ENCODE measurements around the gene FAM221A.
"Not testable (repeated sequence)": the region's sequence is repeated elsewhere in the genome, so short reads cannot be mapped to it uniquely, and the experiment has no call there.

FAM221A gene

DNA sequence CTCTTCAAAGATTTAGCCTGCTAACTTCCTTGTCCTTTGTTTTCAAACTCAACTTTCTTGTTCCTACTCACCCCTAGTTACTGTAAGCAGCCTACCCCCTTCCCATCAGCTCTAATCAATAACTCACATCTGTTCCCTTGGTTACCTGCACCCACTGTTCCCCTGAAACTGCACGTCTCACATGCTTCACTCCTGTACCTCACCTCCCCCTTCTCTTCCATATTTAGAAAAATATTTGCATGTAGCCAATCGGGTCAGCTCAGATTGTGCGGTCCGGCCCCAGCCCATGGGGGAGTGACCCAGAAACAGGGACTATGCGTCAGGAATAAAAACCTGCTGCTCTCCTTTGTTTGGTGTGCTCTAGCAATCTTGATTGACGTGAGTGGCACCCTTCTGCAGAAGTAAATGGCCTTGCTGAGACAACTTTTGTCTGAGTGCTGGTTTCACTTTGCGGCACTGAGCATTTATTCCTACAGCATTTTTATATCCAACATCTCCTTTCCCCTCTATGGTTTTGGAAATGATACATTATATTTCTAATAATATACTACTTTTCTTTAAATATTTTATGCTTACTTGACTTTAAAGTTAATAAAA lies 21.1 kb upstream of the FAM221A start:
- POLR2A ChIA-PET = no interaction called here
- CTCF ChIA-PET = no interaction called here
- no peak for TF ChIP-seq CTBP1 (IDR thresholded peaks at IDR 0.05; ENCODE audit: borderline replicate concordance)
- TF ChIP-seq SP1 (IDR thresholded peaks at IDR 0.05) = no peak
- no peak for TF ChIP-seq FOXM1 (IDR thresholded peaks at IDR 0.05; ENCODE audit: borderline replicate concordance)
- no peak for DNase-seq (ENCODE audit: extremely low spot score)

- CTCF ChIA-PET = interaction anchor here (0.5 kb wide), 1 partner anchor 29 kb away, joined by 3 read pairs; no protein-coding TSS in a partner anchor
- no peak for DNase-seq (ENCODE audit: extremely low spot score)
- POLR2A ChIA-PET = no interaction called here
- TF ChIP-seq L3MBTL2 (conservative IDR thresholded peaks at IDR 0.05) (no peak), BHLHE40 (IDR thresholded peaks at IDR 0.05; ENCODE audit: borderline replicate concordance) (no peak), NFRKB (IDR thresholded peaks at IDR 0.05) (no peak), LEF1 (IDR thresholded peaks at IDR 0.05; ENCODE audit: borderline replicate concordance) (no peak), HDGF (IDR thresholded peaks at IDR 0.05; ENCODE audit: borderline replicate concordance) (no peak), FOXM1 (IDR thresholded peaks at IDR 0.05; ENCODE audit: borderline replicate concordance) (no peak), SUZ12 (IDR thresholded peaks at IDR 0.05) (no peak), SP1 (IDR thresholded peaks at IDR 0.05) (no peak), FOXA1 (IDR thresholded peaks at IDR 0.05) (no peak), TARDBP (IDR thresholded peaks at IDR 0.05) (no peak)
- TF ChIP-seq, protein P1, sequence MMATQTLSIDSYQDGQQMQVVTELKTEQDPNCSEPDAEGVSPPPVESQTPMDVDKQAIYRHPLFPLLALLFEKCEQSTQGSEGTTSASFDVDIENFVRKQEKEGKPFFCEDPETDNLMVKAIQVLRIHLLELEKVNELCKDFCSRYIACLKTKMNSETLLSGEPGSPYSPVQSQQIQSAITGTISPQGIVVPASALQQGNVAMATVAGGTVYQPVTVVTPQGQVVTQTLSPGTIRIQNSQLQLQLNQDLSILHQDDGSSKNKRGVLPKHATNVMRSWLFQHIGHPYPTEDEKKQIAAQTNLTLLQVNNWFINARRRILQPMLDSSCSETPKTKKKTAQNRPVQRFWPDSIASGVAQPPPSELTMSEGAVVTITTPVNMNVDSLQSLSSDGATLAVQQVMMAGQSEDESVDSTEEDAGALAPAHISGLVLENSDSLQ (IDR thresholded peaks at IDR 0.05) = no peak
Measured at GRCh38 chr7:23661385-23661784, 18.6 kb upstream of the FAM221A start.

DNA sequence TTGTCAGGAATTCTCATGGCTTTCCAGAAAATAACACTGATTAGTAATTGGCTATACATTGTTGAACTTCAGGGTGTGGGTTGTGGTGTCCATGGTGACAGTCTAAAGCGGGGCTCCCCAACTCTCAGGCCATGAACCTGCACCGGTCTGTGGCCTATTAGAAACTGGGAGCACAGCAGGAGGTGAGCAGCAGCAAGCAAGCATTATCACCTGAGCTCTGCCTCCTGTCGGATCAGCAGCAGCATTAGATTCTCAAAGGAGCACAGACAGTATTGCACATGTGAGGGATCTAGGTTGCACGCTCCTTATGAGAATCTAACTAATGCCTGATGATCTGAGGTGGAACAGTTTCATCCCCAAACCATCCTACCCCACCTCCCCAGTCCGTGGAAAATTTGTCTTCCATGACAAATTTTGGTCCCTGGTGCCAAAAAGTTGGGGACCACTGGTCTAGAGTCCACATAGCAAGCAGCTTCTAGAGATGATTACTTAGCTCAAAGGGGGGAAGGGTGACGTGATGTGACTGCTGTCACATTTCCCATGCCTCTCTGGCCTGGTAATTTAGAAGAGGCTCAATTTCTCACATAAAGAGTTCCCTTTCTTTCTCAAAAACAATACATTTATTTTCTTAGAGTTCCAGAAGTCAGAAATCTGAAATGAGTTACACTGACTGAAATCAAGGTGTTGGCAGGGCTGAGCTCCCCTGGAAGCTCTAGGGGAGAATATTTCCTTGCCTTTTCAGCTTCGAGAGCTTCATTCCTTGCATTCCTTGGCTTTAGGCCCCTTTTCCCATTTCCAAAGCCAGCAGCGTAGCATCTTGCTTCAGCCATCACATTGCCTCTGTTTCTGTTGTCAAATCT lies 17.6 kb upstream of the FAM221A start:
- POLR2A ChIA-PET = no interaction called here
- CTCF ChIA-PET = no interaction called here
- no peak for DNase-seq (ENCODE audit: extremely low spot score)
- no peak for TF ChIP-seq ZNF384 (IDR thresholded peaks at IDR 0.05)

- TF ChIP-seq BHLHE40 (IDR thresholded peaks at IDR 0.05; ENCODE audit: borderline replicate concordance) (no peak), LEF1 (IDR thresholded peaks at IDR 0.05; ENCODE audit: borderline replicate concordance) (no peak), CTBP1 (IDR thresholded peaks at IDR 0.05; ENCODE audit: borderline replicate concordance) (no peak), FOXM1 (IDR thresholded peaks at IDR 0.05; ENCODE audit: borderline replicate concordance) (no peak)
- no peak for DNase-seq (ENCODE audit: extremely low spot score)
- CTCF ChIA-PET = no interaction called here
- POLR2A ChIA-PET = no interaction called here
Measured at GRCh38 chr7:23662984-23663313, 17.1 kb upstream of the FAM221A start.

- ChIA-PET CTCF (no interaction called here), POLR2A (no interaction called here)
- no peak for DNase-seq (ENCODE audit: extremely low spot score)
- TF ChIP-seq BHLHE40 (IDR thresholded peaks at IDR 0.05; ENCODE audit: borderline replicate concordance) = no peak
- no peak for TF ChIP-seq ZNF384 (IDR thresholded peaks at IDR 0.05)
- TF ChIP-seq TARDBP (IDR thresholded peaks at IDR 0.05) = no peak
- no peak for TF ChIP-seq FOXK2 (IDR thresholded peaks at IDR 0.05)
Measured at GRCh38 chr7:23664122-23664521, 15.9 kb upstream of the FAM221A start.

GRCh38 chr7:23672033-23672432 lies 8.0 kb upstream of the FAM221A start:
- no peak for TF ChIP-seq FOXA1 (IDR thresholded peaks at IDR 0.05)
- TF ChIP-seq TARDBP (IDR thresholded peaks at IDR 0.05) = no peak
- TF ChIP-seq BHLHE40 (IDR thresholded peaks at IDR 0.05; ENCODE audit: borderline replicate concordance) = no peak
- no peak for TF ChIP-seq SP1 (IDR thresholded peaks at IDR 0.05)
- no peak for TF ChIP-seq ELF4 (IDR thresholded peaks at IDR 0.05)
- no peak for TF ChIP-seq ZNF384 (IDR thresholded peaks at IDR 0.05)
- TF ChIP-seq CTBP1 (IDR thresholded peaks at IDR 0.05; ENCODE audit: borderline replicate concordance) = no peak
- no peak for TF ChIP-seq L3MBTL2 (conservative IDR thresholded peaks at IDR 0.05)
- no peak for TF ChIP-seq LEF1 (IDR thresholded peaks at IDR 0.05; ENCODE audit: borderline replicate concordance)
- no peak for TF ChIP-seq SUZ12 (IDR thresholded peaks at IDR 0.05)
- TF ChIP-seq FOXK2 (IDR thresholded peaks at IDR 0.05) = no peak
- TF ChIP-seq, protein P1 (IDR thresholded peaks at IDR 0.05) = no peak
- TF ChIP-seq NFRKB (IDR thresholded peaks at IDR 0.05) = no peak
- ChIA-PET CTCF (no interaction called here), POLR2A (no interaction called here)
- DNase-seq (ENCODE audit: extremely low spot score) = no peak

GRCh38 chr7:23680414-23681405 lies 711 bp downstream of the FAM221A start:
- TF ChIP-seq ZNF384 (IDR thresholded peaks at IDR 0.05) (no peak), NFRKB (IDR thresholded peaks at IDR 0.05) (no peak), SP1 (IDR thresholded peaks at IDR 0.05) (no peak), FOXA1 (IDR thresholded peaks at IDR 0.05) (no peak), BHLHE40 (IDR thresholded peaks at IDR 0.05; ENCODE audit: borderline replicate concordance) (no peak), L3MBTL2 (conservative IDR thresholded peaks at IDR 0.05) (no peak), FOXM1 (IDR thresholded peaks at IDR 0.05; ENCODE audit: borderline replicate concordance) (no peak), HDGF (IDR thresholded peaks at IDR 0.05; ENCODE audit: borderline replicate concordance) (no peak), ARNT (IDR thresholded peaks at IDR 0.05) (no peak), SUZ12 (IDR thresholded peaks at IDR 0.05) (no peak), TARDBP (IDR thresholded peaks at IDR 0.05) (no peak), CTBP1 (IDR thresholded peaks at IDR 0.05; ENCODE audit: borderline replicate concordance) (no peak), LEF1 (IDR thresholded peaks at IDR 0.05; ENCODE audit: borderline replicate concordance) (no peak), ELF4 (IDR thresholded peaks at IDR 0.05) (no peak), FOXK2 (IDR thresholded peaks at IDR 0.05) (no peak)
- TF ChIP-seq, protein P1 (IDR thresholded peaks at IDR 0.05) = no peak
- ChIA-PET CTCF (interaction anchor here (0.6 kb wide), 2 partner anchors 11 to 237 kb away, joined by 3 to 5 read pairs; no protein-coding TSS in a partner anchor), POLR2A (interaction anchor here (0.6 to 1.8 kb wide), 3 partner anchors 83 to 584 kb away, joined by 3 to 6 read pairs (median 4); partner anchors contain the start of gene CCDC126)
- peak; percentile 32 for DNase-seq (ENCODE audit: extremely low spot score)

DNA sequence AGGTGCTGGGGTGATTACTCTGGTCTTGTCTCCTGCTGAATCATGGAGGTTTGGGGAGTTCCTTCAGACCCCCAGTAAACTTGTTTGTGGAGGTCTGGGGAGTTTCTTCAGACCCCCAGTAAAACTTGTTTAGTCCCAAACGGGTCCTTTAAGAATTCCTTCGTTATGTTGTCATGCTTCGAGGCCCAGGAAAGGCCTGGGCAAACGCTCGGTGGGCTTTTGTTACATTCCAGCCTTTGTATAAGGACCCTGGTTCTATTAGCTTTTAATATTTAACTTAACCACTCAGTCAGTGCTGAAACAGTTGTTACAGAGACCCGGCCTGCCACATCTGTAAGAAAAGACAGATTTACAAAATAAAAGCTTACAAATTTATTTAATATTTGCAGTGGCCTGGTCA lies 4.0 kb downstream of the FAM221A start:
- POLR2A ChIA-PET; DNase-seq (ENCODE audit: extremely low spot score); CTCF ChIA-PET: not testable (repeated sequence)
